HepG2 (cell line): ENCODE measurements around the gene MEIOB. TPM values are rescaled to one million over a fixed set of nuclear protein-coding genes. Genes with fewer than 3 reads are reported as not detected.

Source experiments
- BHLHE40 ChIP-seq: IDR thresholded peaks from 2 replicates; pipeline ENCODE4 v1.6.1; 2011; ENCODE audit warnings: low read length, improper control_type of control experiment
- CEBPG ChIP-seq: IDR thresholded peaks from 2 replicates; pipeline ENCODE4 v1.6.1; 2016
- EP300 ChIP-seq, 3 experiments: sonication (generic) in 1 of 3; formaldehyde crosslinking in 1 of 3; IDR thresholded peaks; 2 replicates each; pipeline versions ENCODE4 v1.5.1 to v1.6.1; 2011 to 2020; ENCODE audit warnings: low read depth in 2 of 3, low read length in 2 of 3, borderline replicate concordance in 1 of 3, improper control_type of control experiment in 1 of 3, mild to moderate bottlenecking in 1 of 3, missing genetic modification reagents in 1 of 3, moderate library complexity in 1 of 3
- FOXA3 ChIP-seq: IDR thresholded peaks from 2 replicates; pipeline ENCODE4 v1.6.1; 2016; ENCODE audit warnings: missing genetic modification reagents, missing compliant biosample characterization
- HOXA3 ChIP-seq: sonication (generic); formaldehyde crosslinking; IDR thresholded peaks from 2 replicates; pipeline ENCODE4 v1.5.0; 2020; ENCODE audit warnings: missing genetic modification reagents
- JDP2 ChIP-seq: sonication (generic); formaldehyde crosslinking; IDR thresholded peaks from 2 replicates; pipeline ENCODE4 v1.8.1; 2022; ENCODE audit warnings: missing genetic modification reagents, borderline replicate concordance
- JUN ChIP-seq: sonication (generic); formaldehyde crosslinking; IDR thresholded peaks from 2 replicates; pipeline ENCODE4 v1.4.0; 2020; ENCODE audit warnings: mild to moderate bottlenecking, missing genetic modification reagents
- NAIF1 ChIP-seq: sonication (generic); formaldehyde crosslinking; IDR thresholded peaks from 2 replicates; pipeline ENCODE4 v1.5.0; 2020; ENCODE audit warnings: mild to moderate bottlenecking, missing genetic modification reagents, borderline replicate concordance
- NR2C2 ChIP-seq: sonication (generic); formaldehyde crosslinking; IDR thresholded peaks from 2 replicates; pipeline ENCODE4 v1.4.0; 2020; ENCODE audit warnings: missing genetic modification reagents, mild to moderate bottlenecking, moderate library complexity, borderline replicate concordance
- RNF2 ChIP-seq: fragments of 450-650 bp; conservative IDR thresholded peaks from 2 replicates; pipeline ENCODE4 v1.6.1; 2016; ENCODE audit warnings: low read depth
- RXRB ChIP-seq: IDR thresholded peaks from 2 replicates; pipeline ENCODE4 v1.6.1; 2016; ENCODE audit warnings: borderline replicate concordance, missing genetic modification reagents, missing compliant biosample characterization
- SKI ChIP-seq: fragments of 450-650 bp; IDR thresholded peaks from one replicate; pipeline ENCODE4 v1.6.1; 2018; ENCODE audit warnings: mild to moderate bottlenecking; ENCODE audit not compliant: partially characterized antibody
- SOX13 ChIP-seq, 3 experiments: fragments of 450-650 bp in 1 of 3; sonication (generic) in 1 of 3; formaldehyde crosslinking in 1 of 3; IDR thresholded peaks in 2 of 3; conservative IDR thresholded peaks in 1 of 3; 2 replicates each; pipeline versions ENCODE4 v1.5.0 to v1.6.1; 2016 to 2020; ENCODE audit warnings: antibody characterized with exemption in 1 of 3, mild to moderate bottlenecking in 1 of 3, missing compliant biosample characterization in 1 of 3, missing genetic modification reagents in 1 of 3, moderate library complexity in 1 of 3
- SSRP1 ChIP-seq: IDR thresholded peaks from 2 replicates; pipeline ENCODE4 v1.6.1; 2016; ENCODE audit warnings: control low read depth
- ZNF205 ChIP-seq: IDR thresholded peaks from 2 replicates; pipeline ENCODE4 v1.6.1; 2018; ENCODE audit warnings: missing biosample characterization, missing genetic modification reagents
- ZNF672 ChIP-seq: sonication (generic); formaldehyde crosslinking; IDR thresholded peaks from 2 replicates; pipeline ENCODE4 v1.8.1; 2022; ENCODE audit warnings: missing genetic modification reagents
- polyA plus RNA-seq, 8 experiments: library from polyadenylated mRNA; depleted of rRNA in 3 of 8; stranded (reverse) in 7 of 8; unstranded in 1 of 8; fragments of >200 nt; fragmentation: Illumina TruSeq in 4 of 8; extraction: Trizol in 4 of 8; gene quantifications; 2 replicates each; pipeline versions ENCODE4 v1.2.1 to v1.2.3, GENCODE V29; 2011 to 2016; ENCODE audit warnings: low read depth in 4 of 8, missing spikeins in 1 of 8, mixed read lengths in 1 of 8; ENCODE audit not compliant: insufficient read depth in 1 of 8
- total RNA-seq, 5 experiments: library from RNA; depleted of rRNA; stranded (reverse); fragments of >200 nt; fragmentation: Illumina TruSeq; extraction: Trizol; gene quantifications; 2 replicates each; pipeline ENCODE4 v1.2.3, GENCODE V29; 2016; ENCODE audit warnings: low read depth in 1 of 5
- TF ChIP-seq, protein P1 (sequence below): IDR thresholded peaks from 2 replicates; pipeline ENCODE4 v1.4.0; 2020; ENCODE audit warnings: mild to moderate bottlenecking, missing genetic modification reagents
- TF ChIP-seq, protein P2 (sequence below): sonication (generic); formaldehyde crosslinking; IDR thresholded peaks from 2 replicates; pipeline ENCODE4 v1.8.0; 2022; ENCODE audit warnings: missing genetic modification reagents, mild to moderate bottlenecking, inconsistent platforms, borderline replicate concordance
- TF ChIP-seq, protein P3 (sequence below): sonication (generic); formaldehyde crosslinking; IDR thresholded peaks from 2 replicates; pipeline ENCODE4 v1.4.0; 2020; ENCODE audit warnings: missing genetic modification reagents
- TF ChIP-seq, protein P4 (sequence below): sonication (generic); formaldehyde crosslinking; IDR thresholded peaks from 2 replicates; pipeline ENCODE4 v1.5.0; 2020; ENCODE audit warnings: mild to moderate bottlenecking, low read depth, missing genetic modification reagents, borderline replicate concordance

The MEIOB gene
- total and polyA plus RNA-seq, 2 of the 13 experiments (the other 11 are each of a cell fraction or from before 2014, with no cell fraction given): 0.17 TPM; not detected in 1

DNA sequence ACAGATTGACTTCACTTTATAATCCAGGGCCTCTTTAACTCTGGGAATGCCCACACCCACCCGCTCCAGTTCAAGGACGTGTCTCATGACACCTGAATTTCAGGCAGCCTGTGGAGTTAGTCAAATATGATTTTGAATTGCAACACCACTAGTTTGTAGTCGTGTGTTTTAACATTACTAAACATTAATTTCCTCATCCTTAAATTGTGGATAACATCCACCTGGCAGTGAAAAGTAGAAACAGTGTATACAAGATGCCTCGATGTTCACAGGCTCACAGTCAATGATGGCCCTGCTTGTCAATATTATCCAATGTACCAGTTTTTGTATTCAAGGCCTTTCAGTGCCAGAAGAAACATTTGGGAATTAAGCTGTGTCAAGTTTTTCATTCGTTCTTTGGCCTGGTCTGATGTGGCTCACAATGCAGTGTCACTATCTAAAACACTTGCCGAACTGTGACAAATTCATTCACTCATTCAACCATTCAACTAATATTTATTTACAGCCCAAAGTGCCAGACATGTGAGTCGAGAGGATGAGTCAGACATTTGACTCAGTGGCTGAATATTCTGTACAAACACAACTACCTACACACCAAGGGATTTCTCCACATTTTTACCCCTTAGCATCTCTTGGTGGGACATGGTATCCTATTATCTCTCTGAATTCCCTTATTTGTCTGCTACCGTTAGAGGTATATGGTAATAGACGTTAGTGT, 1.4 kb downstream of the MEIOB start (continued):
- TF ChIP-seq, protein P1, sequence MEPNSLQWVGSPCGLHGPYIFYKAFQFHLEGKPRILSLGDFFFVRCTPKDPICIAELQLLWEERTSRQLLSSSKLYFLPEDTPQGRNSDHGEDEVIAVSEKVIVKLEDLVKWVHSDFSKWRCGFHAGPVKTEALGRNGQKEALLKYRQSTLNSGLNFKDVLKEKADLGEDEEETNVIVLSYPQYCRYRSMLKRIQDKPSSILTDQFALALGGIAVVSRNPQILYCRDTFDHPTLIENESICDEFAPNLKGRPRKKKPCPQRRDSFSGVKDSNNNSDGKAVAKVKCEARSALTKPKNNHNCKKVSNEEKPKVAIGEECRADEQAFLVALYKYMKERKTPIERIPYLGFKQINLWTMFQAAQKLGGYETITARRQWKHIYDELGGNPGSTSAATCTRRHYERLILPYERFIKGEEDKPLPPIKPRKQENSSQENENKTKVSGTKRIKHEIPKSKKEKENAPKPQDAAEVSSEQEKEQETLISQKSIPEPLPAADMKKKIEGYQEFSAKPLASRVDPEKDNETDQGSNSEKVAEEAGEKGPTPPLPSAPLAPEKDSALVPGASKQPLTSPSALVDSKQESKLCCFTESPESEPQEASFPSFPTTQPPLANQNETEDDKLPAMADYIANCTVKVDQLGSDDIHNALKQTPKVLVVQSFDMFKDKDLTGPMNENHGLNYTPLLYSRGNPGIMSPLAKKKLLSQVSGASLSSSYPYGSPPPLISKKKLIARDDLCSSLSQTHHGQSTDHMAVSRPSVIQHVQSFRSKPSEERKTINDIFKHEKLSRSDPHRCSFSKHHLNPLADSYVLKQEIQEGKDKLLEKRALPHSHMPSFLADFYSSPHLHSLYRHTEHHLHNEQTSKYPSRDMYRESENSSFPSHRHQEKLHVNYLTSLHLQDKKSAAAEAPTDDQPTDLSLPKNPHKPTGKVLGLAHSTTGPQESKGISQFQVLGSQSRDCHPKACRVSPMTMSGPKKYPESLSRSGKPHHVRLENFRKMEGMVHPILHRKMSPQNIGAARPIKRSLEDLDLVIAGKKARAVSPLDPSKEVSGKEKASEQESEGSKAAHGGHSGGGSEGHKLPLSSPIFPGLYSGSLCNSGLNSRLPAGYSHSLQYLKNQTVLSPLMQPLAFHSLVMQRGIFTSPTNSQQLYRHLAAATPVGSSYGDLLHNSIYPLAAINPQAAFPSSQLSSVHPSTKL (CRISPR knock-in tag): peak; percentile 74
- TF ChIP-seq JUN (CRISPR knock-in tag) (peak; percentile 40; the same call in 1 of the 2 replicates), EP300 (IDR thresholded peaks at IDR 0.05; ENCODE audit: low read depth in 2 of 2, low read length in 2 of 2) (peak in 1 of 2 experiments; percentile 60; a peak in 1 of 4 replicates), EP300 (CRISPR knock-in tag; IDR thresholded peaks at IDR 0.05; ENCODE audit: borderline replicate concordance) (no peak; the same call in 1 of the 2 replicates), CEBPG (CRISPR knock-in tag) (peak; percentile 78), SSRP1 (CRISPR knock-in tag) (peak; percentile 72; the same call in 1 of the 2 replicates), ZNF672 (CRISPR knock-in tag) (no peak), JDP2 (CRISPR knock-in tag) (no peak), NAIF1 (no peak), NR2C2 (peak; percentile 49; the same call in 1 of the 2 replicates), BHLHE40 (peak; percentile 21; the same call in 1 of the 2 replicates), FOXA3 (CRISPR knock-in tag) (peak; percentile 53), HOXA3 (CRISPR knock-in tag) (no peak), SKI (peak; percentile 32), SOX13 (IDR thresholded peaks at IDR 0.05) (no peak), SOX13 (CRISPR knock-in tag; conservative IDR thresholded peaks at IDR 0.05 in 1 of 2, IDR thresholded peaks at IDR 0.05 in 1 of 2) (peak in 1 of 2 experiments; percentile 48; a peak in 1 of 4 replicates), RXRB (CRISPR knock-in tag) (peak; percentile 46; the same call in 1 of the 2 replicates), ZNF205 (CRISPR knock-in tag) (0 out of 2 replicates have a peak, but pooled peaks have one; percentile 5), RNF2 (no peak)
- TF ChIP-seq, protein P2, sequence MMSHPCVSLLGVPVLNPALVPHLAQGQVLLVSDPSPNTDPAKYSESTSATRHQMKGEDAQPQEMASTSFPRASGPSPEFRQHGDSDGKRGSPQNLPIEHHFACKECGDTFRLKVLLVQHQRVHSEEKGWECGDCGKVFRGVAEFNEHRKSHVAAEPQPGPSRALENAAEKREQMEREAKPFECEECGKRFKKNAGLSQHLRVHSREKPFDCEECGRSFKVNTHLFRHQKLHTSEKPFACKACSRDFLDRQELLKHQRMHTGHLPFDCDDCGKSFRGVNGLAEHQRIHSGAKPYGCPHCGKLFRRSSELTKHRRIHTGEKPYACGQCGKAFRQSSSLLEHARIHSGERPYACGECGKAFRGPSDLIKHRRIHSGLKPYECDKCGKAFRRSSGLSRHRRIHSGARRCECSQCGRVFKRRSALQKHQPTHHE (CRISPR knock-in tag): no peak
- TF ChIP-seq, protein P3, sequence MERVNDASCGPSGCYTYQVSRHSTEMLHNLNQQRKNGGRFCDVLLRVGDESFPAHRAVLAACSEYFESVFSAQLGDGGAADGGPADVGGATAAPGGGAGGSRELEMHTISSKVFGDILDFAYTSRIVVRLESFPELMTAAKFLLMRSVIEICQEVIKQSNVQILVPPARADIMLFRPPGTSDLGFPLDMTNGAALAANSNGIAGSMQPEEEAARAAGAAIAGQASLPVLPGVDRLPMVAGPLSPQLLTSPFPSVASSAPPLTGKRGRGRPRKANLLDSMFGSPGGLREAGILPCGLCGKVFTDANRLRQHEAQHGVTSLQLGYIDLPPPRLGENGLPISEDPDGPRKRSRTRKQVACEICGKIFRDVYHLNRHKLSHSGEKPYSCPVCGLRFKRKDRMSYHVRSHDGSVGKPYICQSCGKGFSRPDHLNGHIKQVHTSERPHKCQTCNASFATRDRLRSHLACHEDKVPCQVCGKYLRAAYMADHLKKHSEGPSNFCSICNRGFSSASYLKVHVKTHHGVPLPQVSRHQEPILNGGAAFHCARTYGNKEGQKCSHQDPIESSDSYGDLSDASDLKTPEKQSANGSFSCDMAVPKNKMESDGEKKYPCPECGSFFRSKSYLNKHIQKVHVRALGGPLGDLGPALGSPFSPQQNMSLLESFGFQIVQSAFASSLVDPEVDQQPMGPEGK: peak; percentile 36; the same call in 1 of the 2 replicates
- TF ChIP-seq, protein P4, sequence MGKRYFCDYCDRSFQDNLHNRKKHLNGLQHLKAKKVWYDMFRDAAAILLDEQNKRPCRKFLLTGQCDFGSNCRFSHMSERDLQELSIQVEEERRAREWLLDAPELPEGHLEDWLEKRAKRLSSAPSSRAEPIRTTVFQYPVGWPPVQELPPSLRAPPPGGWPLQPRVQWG (CRISPR knock-in tag): no peak
